Osteocyte (in vitro differentiated cells): Measurements from ENCODE around the gene ZBTB5. TPM values are rescaled to one million over a fixed set of nuclear protein-coding genes. Genes with fewer than 3 reads are reported as not detected.

ENCODE experiments used
- DNase-seq: peaks from one replicate; pipeline ENCODE4 v3.0.0; 2021; ENCODE audit warnings: mixed read lengths; ENCODE audit not compliant: unreplicated experiment; ENCODE audit errors: extremely low spot score
- H3K27ac Mint-ChIP-seq: one replicate; pipeline ENCODE4 v1.8.0; 2021; ENCODE audit warnings: mild to moderate bottlenecking, mixed read lengths; ENCODE audit not compliant: unreplicated experiment
- H3K27me3 Mint-ChIP-seq: one replicate; pipeline ENCODE4 v1.8.0; 2021; ENCODE audit warnings: mixed read lengths; ENCODE audit not compliant: unreplicated experiment
- H3K36me3 Mint-ChIP-seq: one replicate; pipeline ENCODE4 v1.8.0; 2021; ENCODE audit warnings: mixed read lengths; ENCODE audit not compliant: unreplicated experiment
- H3K4me1 Mint-ChIP-seq: one replicate; pipeline ENCODE4 v1.8.0; 2021; ENCODE audit warnings: mixed read lengths; ENCODE audit not compliant: unreplicated experiment
- H3K4me3 Mint-ChIP-seq: one replicate; pipeline ENCODE4 v1.8.0; 2021; ENCODE audit warnings: mild to moderate bottlenecking, moderate library complexity, mixed read lengths; ENCODE audit not compliant: unreplicated experiment
- H3K9me3 Mint-ChIP-seq: one replicate; pipeline ENCODE4 v1.8.0; 2021; ENCODE audit warnings: mixed read lengths; ENCODE audit not compliant: unreplicated experiment
- total RNA-seq: library from RNA; stranded (reverse); gene quantifications from 2 replicates; pipeline ENCODE4 v1.2.1, GENCODE V29; 2021
- TF ChIP-seq, protein P1 (sequence below): fragments of 200-600 bp; sonication (generic); IDR thresholded peaks from 2 replicates; pipeline ENCODE4 v1.5.0; 2021; ENCODE audit warnings: antibody characterized with exemption, mild to moderate bottlenecking, moderate library complexity

Gene ZBTB5
- total RNA-seq, 1 donor from 2014 or later: 16.3 TPM

DNA sequence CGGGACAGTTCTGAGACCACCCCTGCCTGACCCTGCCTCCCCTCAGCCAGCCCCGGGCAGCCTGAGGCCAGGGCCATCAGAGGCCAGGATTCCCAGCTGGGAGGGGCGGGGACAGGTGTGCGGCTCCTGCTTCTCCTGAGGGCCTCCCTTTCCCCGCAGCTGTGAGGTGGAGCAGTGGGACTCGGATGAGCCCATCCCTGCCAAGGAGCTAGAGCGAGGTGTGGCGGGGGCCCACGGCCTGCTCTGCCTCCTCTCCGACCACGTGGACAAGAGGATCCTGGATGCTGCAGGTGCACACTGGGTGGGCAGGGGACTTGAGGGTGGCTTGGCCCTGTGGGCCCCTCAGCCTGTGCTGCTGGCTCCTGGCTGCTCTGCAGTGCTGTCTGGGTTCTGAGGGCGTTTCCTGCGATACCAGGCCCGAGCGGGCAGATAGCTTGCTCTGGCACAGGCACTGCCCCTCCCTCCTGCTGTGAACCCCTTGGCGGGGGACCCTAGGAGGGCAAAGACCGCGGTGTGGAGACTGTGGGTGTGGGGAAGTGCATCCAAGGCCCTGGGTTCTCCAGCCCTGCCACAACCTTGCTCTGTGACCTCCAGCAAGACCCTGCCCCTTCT is 40.5 kb downstream of the ZBTB5 start:
- H3K9me3 Mint-ChIP-seq: no peaks in the 10 kb centered on the region
- no peak overlapping the region for H3K27ac Mint-ChIP-seq
- H3K27me3 Mint-ChIP-seq: no peaks in the 10 kb centered on the region
- DNase-seq: no peak
- peaks cover 17% of the 10 kb centered on the region for H3K36me3 Mint-ChIP-seq
- no peak overlapping the region for H3K4me3 Mint-ChIP-seq
- TF ChIP-seq, protein P1, sequence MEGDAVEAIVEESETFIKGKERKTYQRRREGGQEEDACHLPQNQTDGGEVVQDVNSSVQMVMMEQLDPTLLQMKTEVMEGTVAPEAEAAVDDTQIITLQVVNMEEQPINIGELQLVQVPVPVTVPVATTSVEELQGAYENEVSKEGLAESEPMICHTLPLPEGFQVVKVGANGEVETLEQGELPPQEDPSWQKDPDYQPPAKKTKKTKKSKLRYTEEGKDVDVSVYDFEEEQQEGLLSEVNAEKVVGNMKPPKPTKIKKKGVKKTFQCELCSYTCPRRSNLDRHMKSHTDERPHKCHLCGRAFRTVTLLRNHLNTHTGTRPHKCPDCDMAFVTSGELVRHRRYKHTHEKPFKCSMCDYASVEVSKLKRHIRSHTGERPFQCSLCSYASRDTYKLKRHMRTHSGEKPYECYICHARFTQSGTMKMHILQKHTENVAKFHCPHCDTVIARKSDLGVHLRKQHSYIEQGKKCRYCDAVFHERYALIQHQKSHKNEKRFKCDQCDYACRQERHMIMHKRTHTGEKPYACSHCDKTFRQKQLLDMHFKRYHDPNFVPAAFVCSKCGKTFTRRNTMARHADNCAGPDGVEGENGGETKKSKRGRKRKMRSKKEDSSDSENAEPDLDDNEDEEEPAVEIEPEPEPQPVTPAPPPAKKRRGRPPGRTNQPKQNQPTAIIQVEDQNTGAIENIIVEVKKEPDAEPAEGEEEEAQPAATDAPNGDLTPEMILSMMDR: no peak
- peaks cover 27% of the 10 kb centered on the region for H3K4me1 Mint-ChIP-seq

DNA sequence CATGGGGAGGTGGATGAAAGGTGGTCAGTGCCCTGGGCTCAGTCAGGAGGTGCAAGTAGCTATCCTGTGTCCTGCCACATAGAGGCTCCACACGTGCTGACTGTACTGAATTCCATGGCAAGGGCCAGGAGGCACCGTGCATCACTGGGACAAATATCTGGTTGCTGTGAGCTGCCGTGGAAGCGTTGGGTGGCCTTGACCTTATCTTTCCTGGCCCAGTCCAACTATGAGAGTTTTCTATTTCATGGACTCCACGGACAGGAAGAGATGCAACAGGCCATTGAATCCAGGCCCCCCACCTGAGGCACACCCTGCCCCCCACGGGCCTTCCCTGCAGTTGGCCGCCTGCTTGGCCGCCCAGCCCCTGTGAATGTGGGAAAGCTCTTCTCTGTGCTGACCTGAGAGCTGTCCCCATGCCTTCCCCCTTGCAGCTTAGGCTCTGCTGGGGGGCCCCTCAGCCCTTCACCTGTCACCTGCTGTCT is 41.0 kb downstream of the ZBTB5 start:
- H3K27me3 Mint-ChIP-seq: no peaks in the 10 kb centered on the region
- H3K4me1 Mint-ChIP-seq: peaks cover 27% of the 10 kb centered on the region
- H3K36me3 Mint-ChIP-seq: peaks cover 17% of the 10 kb centered on the region
- H3K9me3 Mint-ChIP-seq: no peaks in the 10 kb centered on the region
- no peak overlapping the region for H3K27ac Mint-ChIP-seq
- DNase-seq: no peak
- TF ChIP-seq, protein P1: no peak
- H3K4me3 Mint-ChIP-seq: peak overlapping the region; percentile 95

DNA sequence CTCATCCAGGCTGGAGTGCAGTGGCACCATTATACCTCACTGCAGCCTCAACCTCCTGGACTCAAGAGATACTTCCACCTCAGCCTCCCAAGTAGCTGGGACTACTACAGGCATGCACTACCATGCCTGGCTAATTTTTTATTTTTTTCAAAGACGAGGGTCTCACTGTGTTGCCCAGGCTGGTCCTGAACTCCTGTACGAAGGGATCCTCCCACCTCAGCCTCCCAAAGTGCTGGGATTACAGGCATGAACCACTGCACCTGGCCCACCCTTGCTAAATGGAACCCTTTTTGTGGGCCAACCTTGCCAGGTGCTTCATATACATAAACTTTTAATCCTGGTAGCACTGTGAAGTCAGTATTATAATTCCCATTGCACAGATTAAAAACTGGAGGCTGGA is 41.7 kb downstream of the ZBTB5 start:
- H3K27me3 Mint-ChIP-seq: no peaks in the 10 kb centered on the region
- peak overlapping the region; percentile 95 for H3K4me3 Mint-ChIP-seq
- TF ChIP-seq, protein P1: no peak
- H3K36me3 Mint-ChIP-seq: peaks cover 13% of the 10 kb centered on the region
- no peak for DNase-seq
- H3K9me3 Mint-ChIP-seq: no peaks in the 10 kb centered on the region
- peaks cover 27% of the 10 kb centered on the region for H3K4me1 Mint-ChIP-seq
- H3K27ac Mint-ChIP-seq: peak overlapping the region; percentile 90

DNA sequence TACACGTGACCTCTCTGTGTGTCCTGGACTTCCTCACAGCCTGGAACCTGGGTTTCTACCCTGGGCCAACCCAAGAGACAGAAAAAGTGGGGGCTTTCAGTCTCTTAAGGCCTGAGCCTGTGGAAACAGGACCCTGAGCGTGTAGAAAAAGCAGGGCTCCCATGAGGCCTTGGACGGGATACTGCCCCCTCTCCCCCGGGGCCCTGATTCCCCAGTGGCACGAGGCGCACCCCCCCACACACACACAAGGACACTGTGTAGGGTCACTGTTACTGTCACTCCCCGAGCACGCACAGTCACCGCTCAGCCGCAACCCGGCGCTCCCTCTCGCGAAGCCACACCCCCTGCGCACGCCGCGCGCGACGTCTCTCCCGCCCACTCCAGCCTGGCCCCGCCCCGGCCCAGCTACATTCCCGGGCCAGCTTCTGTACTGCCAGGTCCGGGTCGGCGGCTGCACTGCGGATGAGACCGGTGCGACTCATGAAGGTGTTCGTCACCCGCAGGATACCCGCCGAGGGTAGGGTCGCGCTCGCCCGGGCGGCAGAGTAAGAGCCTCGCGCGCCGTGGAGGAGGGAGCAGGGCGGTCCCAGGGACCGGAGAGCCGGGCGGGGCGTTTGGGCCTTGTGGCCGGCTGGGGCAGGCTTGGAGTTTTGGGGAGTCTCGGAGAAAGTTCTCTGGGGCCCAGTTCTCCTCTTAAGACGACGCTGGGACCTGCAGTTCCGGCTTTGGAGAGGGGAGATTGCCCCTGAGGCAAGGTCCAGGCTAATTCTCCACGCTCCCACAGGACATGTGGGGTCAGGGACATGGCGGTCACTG is 42.8 kb downstream of the ZBTB5 start, which contains the start of gene GRHPR:
GRHPR (plus strand) TSS at position 408 of the 816 bp plus-strand sequence; CDS start at position 463, 55 bp downstream.
- TF ChIP-seq, protein P1: no peak
- H3K36me3 Mint-ChIP-seq: peaks cover 8% of the 10 kb centered on the region
- H3K27me3 Mint-ChIP-seq: no peaks in the 10 kb centered on the region
- peak; percentile 92 for DNase-seq
- H3K27ac Mint-ChIP-seq: peak within 1 kb of the TSS; percentile 90
- peaks cover 27% of the 10 kb centered on the region for H3K4me1 Mint-ChIP-seq
- H3K9me3 Mint-ChIP-seq: no peaks in the 10 kb centered on the region
- peak within 1 kb of the TSS; percentile 95 for H3K4me3 Mint-ChIP-seq

DNA sequence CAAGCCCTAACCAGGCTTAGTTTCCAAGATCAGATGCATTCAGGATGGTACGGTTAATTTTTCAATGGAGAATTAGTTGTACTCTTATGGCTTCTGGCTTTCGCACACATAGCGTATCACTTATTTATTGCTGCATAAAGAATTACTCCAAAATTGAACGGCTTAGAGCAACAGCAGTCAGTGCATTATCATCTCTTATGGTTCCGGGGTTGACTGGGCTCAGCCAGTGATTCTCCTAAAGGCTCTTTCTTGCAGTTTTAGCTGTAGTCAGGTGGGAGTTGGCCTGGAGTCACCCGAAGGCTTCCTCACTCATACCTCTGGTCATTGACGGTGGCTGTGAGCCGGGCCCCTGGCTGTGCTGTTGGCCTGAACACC is 43.3 kb downstream of the ZBTB5 start:
- peak overlapping the region; percentile 95 for H3K4me3 Mint-ChIP-seq
- TF ChIP-seq, protein P1: no peak
- H3K4me1 Mint-ChIP-seq: peaks cover 27% of the 10 kb centered on the region
- H3K36me3 Mint-ChIP-seq: peaks cover 4% of the 10 kb centered on the region
- H3K27ac Mint-ChIP-seq: peak overlapping the region; percentile 90
- no peaks in the 10 kb centered on the region for H3K27me3 Mint-ChIP-seq
- H3K9me3 Mint-ChIP-seq: no peaks in the 10 kb centered on the region
- DNase-seq: no peak
